ENCODE data around the gene FSD2.
"Not testable (repeated sequence)": the region's sequence is repeated elsewhere in the genome, so short reads cannot be mapped to it uniquely, and the experiment has no call there.

- not testable (repeated sequence) for TF ChIP-seq CTCF, POLR2AphosphoS5, POLR2A (IDR thresholded peaks at IDR 0.05)
Measured at GRCh38 chr15:82705856-82706255, 100.0 kb downstream of the FSD2 start.

Measured in transverse colon (tissue), 4 donors.